NCI-H1105 (cell line): Measurements from ENCODE around the gene ESYT2.

Source experiments
- DNase-seq: peaks from one replicate; lab custom pipeline; 2025; lab: John Stamatoyannopoulos, UW

The ESYT2 gene

DNA sequence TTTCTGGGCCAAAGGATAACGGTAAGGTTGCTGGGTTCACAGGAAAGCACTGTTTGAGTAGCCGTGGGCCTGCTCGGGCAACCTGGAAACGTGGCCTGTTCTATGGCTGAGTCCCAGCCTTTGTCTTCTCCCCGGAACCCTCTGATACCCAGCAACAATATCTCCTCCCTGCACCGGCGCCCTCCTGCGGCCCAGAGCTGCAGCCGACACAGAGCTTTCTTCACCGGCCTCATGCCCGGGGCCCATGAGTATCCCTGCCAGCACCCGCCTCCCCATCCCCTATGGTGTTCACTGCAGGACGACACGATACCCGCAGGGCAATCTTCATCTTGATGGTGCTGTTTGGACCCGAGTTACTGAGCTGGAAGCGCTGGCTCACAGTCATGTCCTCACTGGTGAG is 86.1 kb downstream of the ESYT2 start:
- DNase-seq: no peak

DNA sequence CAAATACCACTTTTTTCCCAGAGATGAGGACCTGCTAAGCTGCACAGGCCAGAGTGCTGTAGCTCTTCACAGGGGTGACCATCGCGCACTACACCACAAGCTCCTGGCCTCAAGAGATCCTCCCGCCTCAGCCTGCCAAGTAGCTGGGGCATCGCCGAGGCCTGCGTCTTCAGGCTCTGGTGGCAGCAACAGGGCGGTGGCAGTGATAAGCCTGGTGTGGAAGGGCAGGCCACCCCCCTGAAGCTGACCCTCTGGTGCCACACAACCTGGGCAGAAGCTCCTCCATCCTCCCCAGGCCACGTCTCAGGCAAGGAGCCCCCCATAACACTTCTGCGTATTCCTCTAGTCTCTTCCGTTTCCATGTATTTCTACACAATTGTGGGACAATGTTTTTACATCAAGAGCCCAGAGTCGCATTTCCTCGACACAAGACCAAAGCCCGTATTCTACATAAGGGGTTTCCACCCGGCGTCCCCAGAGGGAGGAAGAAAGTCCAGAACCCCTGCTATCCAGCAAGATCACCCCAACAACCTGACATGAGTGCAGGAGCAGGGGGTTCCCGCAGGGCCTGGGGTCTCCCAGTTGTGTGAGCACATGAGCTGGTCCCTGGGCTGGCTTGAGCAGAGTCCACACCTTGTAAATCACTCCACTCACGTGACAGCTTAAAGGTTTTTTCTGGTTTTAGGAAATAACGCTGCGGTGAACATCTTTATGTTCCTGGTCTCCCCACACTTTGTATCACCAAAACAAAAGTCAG is 87.1 kb downstream of the ESYT2 start:
- no peak for DNase-seq

DNA sequence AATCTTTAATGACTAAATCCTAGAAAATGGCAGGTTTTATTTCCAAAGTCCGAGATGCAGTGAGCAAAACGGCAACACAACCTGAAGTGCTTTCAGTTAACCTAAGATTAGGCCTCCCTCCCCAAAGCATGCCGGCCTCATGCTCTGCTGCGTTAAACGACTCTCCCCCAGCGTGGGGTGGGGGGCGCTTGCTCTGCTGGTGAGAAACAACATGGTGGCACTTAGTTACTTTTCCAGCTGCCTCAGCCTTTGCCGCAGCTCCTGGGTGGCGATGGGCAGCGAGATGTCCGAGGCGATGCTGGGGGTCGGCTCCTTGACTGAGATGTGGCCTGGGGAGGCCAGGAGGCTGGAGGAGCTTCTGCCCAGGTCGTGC is 88.0 kb downstream of the ESYT2 start:
- no peak for DNase-seq

DNA sequence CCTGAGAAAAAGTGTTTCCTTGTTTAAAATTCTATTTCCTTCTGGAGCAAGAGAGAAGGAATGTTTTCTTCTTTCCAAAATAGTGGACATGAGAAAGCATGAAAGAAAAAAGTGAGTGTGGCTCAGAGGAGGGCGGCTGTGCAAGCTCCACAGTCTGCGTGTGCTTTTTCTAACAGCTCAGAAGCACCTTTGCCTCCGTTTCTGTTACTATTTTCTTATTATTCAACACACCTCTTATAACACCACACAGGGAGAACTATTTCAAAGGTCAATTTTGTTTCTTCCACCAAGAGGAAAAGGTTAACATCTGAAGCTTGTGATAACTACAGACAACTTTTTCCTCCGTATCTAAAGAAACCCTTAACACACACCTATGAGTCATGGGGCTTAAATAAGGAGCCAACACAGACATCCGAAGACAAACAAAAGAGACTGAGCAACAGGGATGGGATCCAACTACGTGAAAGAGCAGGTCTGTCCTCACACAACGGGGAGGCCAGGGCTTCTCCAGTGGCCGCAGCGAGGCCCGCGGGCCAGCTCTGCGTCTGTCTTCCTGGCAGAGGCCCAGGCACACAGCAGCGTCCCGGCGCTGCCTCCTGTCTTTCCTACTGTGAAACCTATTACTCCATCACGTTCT is 88.5 kb downstream of the ESYT2 start:
- DNase-seq: no peak

DNA sequence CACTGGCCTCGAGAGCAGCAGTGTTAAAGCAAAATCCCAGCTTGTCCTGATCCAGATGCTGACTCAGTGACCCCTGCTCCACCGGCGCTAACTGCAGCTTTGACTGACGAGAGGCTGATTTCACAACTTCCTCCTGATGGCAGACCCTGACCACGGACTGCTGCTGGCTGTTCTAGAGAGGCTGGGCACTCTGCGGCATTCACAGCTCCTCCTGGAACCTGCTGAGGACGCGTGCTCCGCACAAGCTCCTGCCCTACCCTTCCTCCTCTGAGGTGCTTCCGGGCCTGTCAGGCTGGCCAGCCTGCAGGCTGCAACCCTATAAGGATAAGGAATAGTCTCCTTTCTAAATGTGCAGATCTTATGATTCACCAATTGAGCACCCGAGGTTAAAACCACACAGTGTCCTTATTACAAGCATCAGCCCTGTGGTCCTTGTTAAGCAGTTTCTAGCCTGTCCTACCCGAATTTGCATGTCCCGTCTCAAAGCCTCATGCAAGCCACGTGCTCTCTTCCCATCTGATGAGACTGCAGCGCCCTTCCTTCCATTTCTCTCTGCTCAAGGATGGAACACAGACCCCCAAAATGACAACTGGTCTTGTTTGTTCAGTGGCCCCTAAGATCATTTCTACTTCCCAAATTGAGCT is 89.2 kb downstream of the ESYT2 start:
- DNase-seq: no peak

DNA sequence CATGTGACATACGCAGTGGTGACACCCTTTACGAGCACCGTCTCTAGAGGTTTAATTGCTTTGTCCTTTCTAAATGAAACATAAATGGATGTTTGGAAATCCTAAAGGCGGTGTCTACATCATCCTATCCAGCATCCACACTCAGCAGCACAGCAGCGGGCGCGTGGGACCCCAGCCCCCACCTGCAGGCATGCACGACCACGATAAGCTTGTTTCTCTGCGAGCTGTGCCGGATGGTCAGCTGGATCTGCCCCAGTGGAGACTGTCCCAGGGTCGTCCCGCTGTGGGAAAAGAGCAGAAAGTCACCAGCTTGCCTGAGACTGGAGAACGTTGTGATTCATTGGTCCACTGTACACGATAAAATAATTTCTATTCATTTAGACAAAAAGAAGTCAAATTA is 90.5 kb downstream of the ESYT2 start:
- DNase-seq: no peak

DNA sequence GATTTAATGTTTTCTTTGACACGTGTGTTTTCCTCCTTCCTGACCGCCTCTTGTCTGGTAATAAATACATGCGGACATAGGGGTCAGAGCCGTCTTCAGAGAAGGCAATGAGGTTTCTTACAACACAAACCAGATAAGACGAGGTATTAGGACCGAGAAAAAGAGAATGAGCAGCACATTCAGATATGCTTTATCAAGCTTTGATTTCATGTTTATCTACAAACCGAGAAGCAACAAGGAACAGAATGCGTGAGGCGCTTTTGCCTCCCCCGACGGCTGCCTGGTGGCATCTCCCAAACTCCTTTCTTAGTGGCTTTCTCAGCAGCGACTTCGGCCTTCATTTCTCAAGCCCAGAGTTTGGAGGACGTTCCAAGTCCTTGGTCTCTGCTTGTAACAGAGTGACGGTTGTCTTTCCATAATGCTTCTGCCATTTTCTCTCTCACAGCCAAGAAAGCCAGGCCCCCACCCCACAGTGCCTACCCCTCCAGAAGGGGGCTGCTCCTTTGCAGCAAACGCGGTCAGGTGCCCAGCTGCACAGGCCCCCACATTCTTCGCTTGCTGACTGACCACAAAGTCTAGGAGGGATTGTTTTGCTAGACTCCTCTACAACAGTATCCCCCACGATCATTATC is 92.1 kb downstream of the ESYT2 start:
- DNase-seq: no peak

DNA sequence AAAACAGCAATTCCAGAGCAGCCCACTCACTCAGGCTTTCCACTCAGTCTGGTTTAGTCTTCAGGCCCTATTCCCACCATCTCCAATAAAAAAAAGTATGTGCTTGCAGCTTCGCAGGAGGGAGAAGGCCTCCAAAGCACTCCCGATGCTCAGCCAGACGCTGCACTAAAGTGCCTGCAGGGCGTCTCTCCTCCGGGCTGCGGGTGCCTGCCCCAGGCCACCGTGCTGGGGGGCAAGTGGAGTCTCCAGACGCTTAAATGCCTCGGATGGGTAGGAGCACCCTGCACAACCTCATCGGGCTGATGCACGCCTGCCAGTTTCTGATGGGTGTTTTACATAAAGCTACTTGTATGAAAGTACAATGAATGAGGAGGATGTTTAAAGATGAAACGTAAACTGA is 93.4 kb downstream of the ESYT2 start:
- DNase-seq: no peak

DNA sequence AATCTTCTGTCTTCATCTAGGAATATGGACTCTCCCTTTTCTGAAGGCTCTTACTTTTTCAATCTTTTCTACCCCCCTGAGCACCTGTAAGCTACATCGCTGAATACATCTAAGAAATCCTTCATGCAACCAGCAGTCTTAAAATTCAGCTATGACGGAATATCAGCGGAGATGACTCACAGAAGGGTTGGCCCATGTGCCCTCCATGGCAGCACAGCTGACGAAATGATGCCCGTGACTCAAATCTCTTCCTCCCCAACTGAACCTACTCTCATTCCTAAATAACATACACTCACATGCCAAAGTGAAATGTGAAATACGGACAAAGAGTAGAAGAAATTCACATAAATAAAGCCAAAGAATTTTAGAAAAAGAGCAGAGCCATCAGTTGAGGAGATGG is 94.4 kb downstream of the ESYT2 start:
- DNase-seq: no peak

DNA sequence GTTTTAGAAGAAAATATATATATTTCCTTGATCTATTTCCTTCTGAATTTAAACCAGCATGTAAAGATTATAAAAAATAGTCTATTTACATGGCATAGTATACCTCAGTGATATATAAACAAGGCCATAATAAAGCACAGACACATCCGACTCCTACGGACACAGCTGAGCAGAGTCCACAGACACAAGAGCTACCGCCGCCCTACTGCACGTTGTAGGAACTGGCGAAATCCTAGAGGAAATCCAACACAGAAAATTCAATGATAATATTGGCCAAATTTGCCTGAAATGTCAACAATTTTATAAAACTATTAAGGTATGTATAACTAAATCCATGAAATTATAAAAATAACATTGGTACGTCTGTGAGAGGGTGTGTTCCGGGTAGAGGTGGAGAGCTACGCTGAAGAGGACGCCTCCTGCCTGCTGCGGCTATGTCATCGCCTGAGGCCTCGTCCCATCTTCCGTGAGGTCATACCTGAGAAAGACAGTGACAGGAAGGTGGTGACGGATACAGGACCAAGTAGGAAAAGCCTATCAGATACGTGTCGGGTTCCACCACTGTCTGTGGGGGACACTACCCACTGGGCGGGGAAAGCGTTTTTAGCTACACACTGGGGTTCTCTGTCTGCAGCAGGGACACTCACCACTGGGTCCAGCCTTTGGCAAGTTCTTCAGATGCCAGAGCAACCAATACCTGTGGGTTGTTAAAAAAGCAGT is 95.4 kb downstream of the ESYT2 start:
- DNase-seq: no peak

DNA sequence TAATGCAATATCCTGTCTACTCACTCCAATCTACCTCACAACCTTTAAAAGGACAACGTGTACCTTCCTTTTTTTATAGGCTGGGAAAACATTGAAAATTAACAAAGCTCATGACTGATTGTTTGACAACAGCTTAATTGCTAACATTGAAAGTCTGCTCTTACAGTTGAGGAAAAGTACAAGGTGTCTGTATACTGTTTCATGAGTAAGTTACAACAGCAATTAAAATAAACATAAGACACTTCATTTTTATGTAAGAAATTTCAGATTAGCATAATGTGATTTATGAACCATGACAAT is 96.1 kb downstream of the ESYT2 start:
- no peak for DNase-seq

DNA sequence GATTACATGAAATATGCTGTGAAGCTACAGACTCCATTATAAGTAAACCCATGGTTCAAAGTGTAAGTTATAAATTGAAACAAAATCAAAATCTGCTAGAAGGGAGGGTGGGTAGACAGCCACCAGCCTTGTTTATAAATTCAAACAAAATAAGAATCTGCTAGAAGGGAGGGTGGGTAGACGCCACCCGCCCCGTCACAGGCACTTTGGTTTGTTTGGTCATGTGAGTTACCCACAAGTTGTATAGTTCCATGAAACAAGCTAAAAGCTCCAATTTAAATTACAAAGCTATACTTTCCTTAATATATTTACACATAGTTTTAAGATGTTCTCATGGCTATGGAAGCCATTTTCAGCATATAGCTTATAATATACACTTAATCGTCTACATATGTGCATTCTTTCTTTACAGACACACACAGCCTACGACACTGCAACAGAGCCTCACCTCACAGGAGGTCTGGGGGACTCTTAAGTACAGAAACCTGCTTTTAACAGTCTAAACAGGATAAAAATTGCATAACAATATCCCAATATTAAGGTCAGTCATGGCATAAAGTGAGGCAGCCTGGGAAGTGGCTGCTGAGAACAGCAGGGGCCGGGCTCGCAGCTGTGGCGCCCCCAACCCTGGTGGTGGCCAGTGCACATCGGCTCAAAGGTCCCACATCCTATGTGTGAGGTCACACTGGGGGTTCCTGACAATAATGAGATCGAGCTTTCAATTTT is 96.7 kb downstream of the ESYT2 start:
- no peak for DNase-seq

DNA sequence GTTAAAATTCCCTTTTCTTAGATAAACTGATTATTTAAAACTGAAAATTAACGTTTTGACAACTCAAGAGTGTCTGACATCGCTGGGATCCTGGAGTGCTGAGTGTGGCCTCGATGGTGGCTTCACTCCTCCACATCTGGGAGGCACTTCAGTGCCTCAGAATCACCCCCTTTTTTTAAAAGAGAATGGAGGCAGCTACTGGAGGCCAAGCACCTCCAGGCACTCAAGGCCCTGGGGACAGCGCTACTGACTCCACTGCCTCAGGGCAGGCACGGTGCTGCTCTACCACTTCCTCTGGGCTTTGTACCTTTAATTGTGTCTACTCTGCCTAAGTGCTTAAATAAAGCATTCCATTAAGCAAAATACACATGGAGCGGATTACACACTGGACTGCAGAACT is 97.5 kb downstream of the ESYT2 start:
- DNase-seq: no peak

DNA sequence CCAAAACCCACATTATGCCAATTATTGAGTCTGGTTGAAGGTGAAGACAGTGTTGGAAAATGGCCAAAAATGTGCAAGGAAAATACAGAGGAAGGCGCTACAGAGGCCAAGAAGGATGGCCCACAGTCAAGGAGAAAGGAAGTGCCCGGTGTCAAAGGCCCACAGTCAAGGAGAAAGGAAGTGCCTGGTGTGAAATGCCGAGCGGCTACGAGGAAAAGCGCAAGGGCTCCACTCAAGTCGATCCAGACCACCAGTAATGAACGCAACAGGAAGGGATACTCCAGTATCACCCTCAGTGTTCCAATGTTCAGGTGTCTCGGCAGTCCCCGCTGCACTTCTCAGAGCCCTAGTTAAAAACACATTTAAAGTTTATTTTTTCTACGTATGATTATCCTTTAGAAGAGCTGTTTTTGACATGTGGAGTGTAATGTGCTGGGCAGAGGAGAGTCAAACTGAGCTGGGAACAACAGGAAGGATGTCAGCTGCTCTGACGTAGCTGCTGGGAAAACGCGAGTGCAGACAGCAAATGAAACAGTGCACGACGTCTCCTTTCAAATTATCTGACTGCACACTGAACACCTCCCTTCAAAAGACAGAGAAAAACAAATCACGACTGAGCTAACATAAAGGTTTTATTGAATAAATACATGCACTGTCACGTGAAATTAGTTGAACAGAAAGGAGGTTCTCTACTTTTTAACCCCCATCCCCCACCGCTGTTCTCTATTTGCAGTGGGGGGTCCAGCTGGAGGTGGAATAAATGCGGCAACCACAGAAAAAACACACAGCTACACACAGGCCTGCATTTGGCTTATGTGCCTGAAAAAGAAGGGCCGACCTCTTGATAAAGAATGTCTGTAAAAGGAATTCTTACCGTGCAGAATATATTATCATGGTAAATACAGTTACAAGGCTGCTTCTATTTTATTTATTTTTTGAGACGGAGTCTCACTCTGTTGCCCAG is 98.6 kb downstream of the ESYT2 start:
- DNase-seq: no peak

DNA sequence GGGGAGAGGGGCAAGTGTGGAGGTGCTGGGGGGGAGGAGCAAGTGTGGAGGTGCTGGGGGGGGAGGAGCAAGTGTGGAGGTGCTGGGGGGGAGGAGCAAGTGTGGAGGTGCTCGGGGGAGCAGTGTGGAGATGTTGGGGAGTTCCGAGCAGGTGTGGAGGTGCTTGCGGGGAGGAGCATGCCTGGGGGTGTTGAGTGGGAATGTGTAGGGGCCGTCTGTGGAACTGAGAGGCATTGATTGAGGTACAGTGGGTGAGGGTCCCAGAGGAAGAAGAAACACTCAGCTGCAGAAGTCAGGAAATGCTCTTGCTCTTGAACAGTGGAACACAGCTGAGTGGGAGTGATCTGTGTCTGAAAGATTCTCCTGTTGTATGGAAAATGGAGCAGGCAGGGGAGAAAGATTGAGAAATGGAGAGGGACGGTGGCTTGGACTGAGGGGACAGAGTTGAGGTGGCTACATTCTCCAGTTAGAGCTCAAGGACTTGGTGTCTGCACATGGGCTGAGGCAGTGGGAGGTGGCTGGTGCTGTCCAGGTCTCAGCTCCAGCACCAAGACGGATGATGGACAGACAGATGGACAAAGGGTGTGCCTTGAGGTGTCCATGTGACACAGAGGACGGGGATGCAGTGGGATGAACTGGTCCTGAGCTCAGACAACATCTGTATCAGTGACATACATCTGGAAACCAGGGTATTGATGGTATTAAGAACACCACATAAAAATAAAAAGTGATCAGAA is 99.5 kb downstream of the ESYT2 start:
- no peak for DNase-seq

DNA sequence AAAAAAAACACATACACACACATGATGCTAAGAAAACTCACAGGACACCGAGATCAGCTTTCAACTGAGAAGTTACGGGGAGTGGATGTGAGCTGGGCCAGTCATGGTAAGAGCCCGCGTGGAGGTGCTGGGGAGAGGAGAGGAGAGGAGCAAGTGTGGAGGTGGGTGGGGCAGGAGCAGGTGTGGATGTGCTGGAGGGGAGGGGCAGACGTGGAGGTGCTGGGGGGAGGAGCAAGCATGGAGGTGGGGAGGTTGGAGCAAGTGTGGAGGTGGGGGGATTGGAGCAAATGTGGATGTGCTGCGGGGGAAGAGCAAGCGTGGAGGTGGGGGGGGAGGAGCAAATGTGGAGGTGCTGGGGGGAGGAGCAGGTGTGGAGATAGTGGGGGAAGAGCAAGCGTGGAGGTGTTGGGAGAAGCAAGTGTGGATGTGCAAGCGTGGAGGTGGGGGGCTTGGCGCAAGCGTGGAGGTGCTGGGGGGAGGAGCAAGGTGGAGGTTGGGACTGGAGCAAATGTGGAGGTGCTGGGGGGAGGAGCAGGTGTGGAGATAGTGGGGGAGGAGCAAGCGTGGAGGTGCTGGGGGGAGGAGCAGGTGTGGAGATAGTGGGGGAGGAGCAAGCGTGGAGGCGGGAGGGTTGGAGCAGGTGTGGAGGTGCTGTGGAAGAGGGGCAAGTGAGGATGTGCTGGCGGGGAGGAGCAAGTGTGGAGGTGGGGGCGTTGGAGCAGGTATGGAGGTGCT is 100.2 kb downstream of the ESYT2 start:
- no peak for DNase-seq

DNA sequence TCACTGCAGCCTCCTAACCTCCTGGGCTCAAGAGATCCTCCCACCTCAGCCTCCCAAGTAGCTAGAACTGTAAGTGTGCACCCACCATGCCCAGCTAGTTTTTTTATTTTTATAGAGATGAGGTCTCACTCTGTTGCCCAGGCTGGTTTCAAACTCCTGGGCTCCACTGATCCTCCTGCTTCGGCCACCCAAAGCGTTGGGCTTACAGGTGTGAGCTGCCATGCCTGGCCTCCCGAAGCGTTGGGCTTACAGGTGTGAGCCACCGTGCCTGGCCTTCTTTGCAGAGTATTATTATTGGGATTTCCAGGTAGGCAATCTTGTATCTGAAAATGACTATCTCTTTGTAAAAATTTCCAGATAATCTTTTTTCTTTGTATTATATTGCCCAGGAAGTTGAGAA is 101.6 kb downstream of the ESYT2 start:
- DNase-seq: no peak

DNA sequence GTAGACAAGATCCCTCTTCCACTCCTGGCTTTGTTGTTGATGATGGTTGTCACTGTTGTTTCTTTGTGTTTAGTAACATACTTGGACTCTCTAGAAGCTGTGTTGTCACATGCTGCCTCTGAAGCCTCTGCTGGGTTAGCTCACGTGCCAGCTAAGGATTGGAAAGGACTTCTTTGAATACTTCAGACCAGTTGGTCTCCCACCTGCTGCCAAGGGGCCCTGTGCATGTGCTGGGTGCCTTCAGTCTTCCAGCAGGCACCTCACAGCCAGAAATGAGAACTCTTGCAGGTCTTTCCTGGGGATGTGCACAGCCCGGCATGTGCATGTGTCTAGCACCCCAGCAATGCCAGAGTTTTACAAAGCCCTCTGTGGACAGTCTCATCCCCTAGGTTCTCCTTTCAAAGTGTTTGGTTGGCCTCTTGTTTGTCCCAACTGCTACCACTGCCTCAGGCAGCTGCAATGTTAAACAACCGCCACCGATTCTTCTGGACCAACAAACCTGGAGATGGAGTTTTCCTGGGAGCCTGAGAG is 103.0 kb downstream of the ESYT2 start:
- DNase-seq: no peak

DNA sequence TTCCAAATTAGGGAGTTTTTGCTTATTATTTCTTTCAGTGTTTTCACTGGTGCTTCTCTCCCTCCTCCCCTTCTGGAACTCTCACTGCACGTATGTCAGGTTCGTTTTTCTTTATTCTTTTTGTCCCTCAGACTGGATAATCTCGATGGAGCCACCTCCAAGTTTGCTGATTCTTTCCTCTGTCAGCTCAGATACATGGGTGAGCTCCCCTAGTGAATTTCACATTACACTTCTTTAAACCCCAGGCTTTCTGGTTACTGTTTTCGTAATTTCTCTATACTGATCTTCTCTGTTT is 103.9 kb downstream of the ESYT2 start:
- DNase-seq: no peak
